ENCODE measurements around the gene MAPK14. TPM values are rescaled to one million over a fixed set of nuclear protein-coding genes. Genes with fewer than 3 reads are reported as not detected.

MAPK14 gene
- total and polyA plus RNA-seq, 9 of the 15 experiments (the other 6 are each of a cell fraction or from before 2014, with no cell fraction given): 8.8 to 62.7 (median 35.5) TPM

GRCh38 chr6:36136034-36136433 is 108.4 kb downstream of the MAPK14 start:
- Histone ChIP-seq H3K27ac (ENCODE audit: extremely low read depth, low read depth, low read length) (no peak overlapping the region), H2AFZ (ENCODE audit: low read depth, low read length) (no peak overlapping the region), H3K4me2 (ENCODE audit: insufficient read depth, low read length) (no peak overlapping the region), H3K4me3 (no peak overlapping the region), H3K9me3 (replicated peaks; ENCODE audit: control insufficient read depth, insufficient read depth, low read depth, low read length) (no peaks in the 10 kb centered on the region), H3K9ac (ENCODE audit: insufficient read depth in 1 of 2, low read depth in 2 of 2, low read length in 2 of 2) (peak overlapping the region in 1 of 2 experiments; percentile 1; a peak in 1 of 4 replicates), H3K27me3 (ENCODE audit: control insufficient read depth in 2 of 2, insufficient read depth in 2 of 2, low read length in 2 of 2) (peaks cover 10 to 39% of the 10 kb centered on the region in 2 experiments; a peak in 4 of 5 replicates), H3K9me1 (ENCODE audit: control insufficient read depth, insufficient read depth, low read length) (no peaks in the 10 kb centered on the region), H3K36me3 (ENCODE audit: control insufficient read depth, insufficient read depth, low read length) (no peaks in the 10 kb centered on the region), H3K4me1 (replicated peaks in 1 of 2; ENCODE audit: control insufficient read depth in 2 of 2, insufficient read depth in 2 of 2, low read length in 2 of 2) (peaks cover 11 to 26% of the 10 kb centered on the region in 2 experiments), H4K20me1 (replicated peaks; ENCODE audit: control insufficient read depth, insufficient read depth, low read length) (no peaks in the 10 kb centered on the region; the same call in 1 of the 2 replicates), H3K79me2 (ENCODE audit: control insufficient read depth, insufficient read depth, low read length) (no peaks in the 10 kb centered on the region)
- DNase-seq (ENCODE audit: extremely low read depth in 1 of 4, low spot score in 3 of 4) (no peak), FAIRE-seq (no peak), ATAC-seq (no peak)
- in situ Hi-C loops (cut with MboI) (no loop called here), intact Hi-C loops (cut with micrococcal nuclease) (loop anchor here (5.0 kb wide), 1 partner anchor 226 kb away; no protein-coding TSS in a partner anchor)
- BruUV-seq (replicated peaks): no TSS peak
- POLR2A ChIA-PET: interaction anchor here (1.2 kb wide), 1 partner anchor 78 kb away, joined by 4 read pairs; no protein-coding TSS in a partner anchor
- TF ChIP-seq ZNF217 (CRISPR knock-in tag; IDR thresholded peaks at IDR 0.05) (no peak), PHF21A (IDR thresholded peaks at IDR 0.05; ENCODE audit: borderline replicate concordance, low read depth) (no peak), USF2 (CRISPR knock-in tag; IDR thresholded peaks at IDR 0.05) (no peak), ZNF695 (CRISPR knock-in tag; IDR thresholded peaks at IDR 0.05) (no peak), ZEB2 (IDR thresholded peaks at IDR 0.05) (no peak), TEAD1 (CRISPR knock-in tag; IDR thresholded peaks at IDR 0.05) (no peak), ESRRA (IDR thresholded peaks at IDR 0.05; ENCODE audit: borderline replicate concordance, low read depth) (no peak)
- 0% methylated on average over 2 of the region's 2 CpGs for WGBS (ENCODE audit: insufficient coverage, low coverage, missing lambda C conversion rate)
- CTCF ChIA-PET (ENCODE audit: low intra/inter-chr PET ratio): no interaction called here
